Uterus (tissue), 2 donors: ENCODE results near the gene ZDHHC11B.
"Not testable (repeated sequence)": the region's sequence is repeated elsewhere in the genome, so short reads cannot be mapped to it uniquely, and the experiment has no call there.

Experiments
- CTCF ChIP-seq, 4 experiments: fragments of 200-600 bp in 2 of 4; fragments of 450-650 bp in 2 of 4; sonication (generic) in 2 of 4; IDR thresholded peaks; one replicate each; pipeline ENCODE4 v1.5.1; 2016 to 2019; ENCODE audit warnings: antibody characterized with exemption in 4 of 4, mild to moderate bottlenecking in 2 of 4, moderate library complexity in 1 of 4
- POLR2A ChIP-seq, 2 donors: fragments of 450-650 bp; IDR thresholded peaks; one replicate each; pipeline ENCODE4 v1.6.1; 2016; ENCODE audit warnings: antibody characterized with exemption in 2 of 2, mild to moderate bottlenecking in 1 of 2, moderate library complexity in 1 of 2

GRCh38 chr5:801055-801454 lies 16.5 kb upstream of the ZDHHC11B start:
- TF ChIP-seq CTCF, POLR2A (IDR thresholded peaks at IDR 0.05): not testable (repeated sequence)
